ENCODE data around the gene NPW.

GRCh38 chr16:2060346-2060745 is 40.8 kb downstream of the NPW start:
- TF ChIP-seq ARNT (IDR thresholded peaks at IDR 0.05), result no peak
- no peak for TF ChIP-seq BHLHE40 (IDR thresholded peaks at IDR 0.05; ENCODE audit: borderline replicate concordance)
- no peak for TF ChIP-seq ZNF384 (IDR thresholded peaks at IDR 0.05)
- TF ChIP-seq L3MBTL2 (conservative IDR thresholded peaks at IDR 0.05), result no peak
- no peak for TF ChIP-seq SP1 (IDR thresholded peaks at IDR 0.05)
- TF ChIP-seq PKNOX1 (IDR thresholded peaks at IDR 0.05), result no peak
- TF ChIP-seq TARDBP (IDR thresholded peaks at IDR 0.05), result no peak
- TF ChIP-seq SUZ12 (IDR thresholded peaks at IDR 0.05), result no peak

All from HEK293T (cell line).